Fibroblast of lung (primary cell): ENCODE data around the gene RHOXF2. TPM values are rescaled to one million over a fixed set of nuclear protein-coding genes. Genes with fewer than 3 reads are reported as not detected.
A peak's percentile ranks its signal among the peaks of the same experiment; 100 is the strongest.

Experiments used
- DNase-seq, 2 donors: peaks; one replicate each; pipeline versions ENCODE4 v3.0.0 to v3.0.0-alpha.2; 2010; ENCODE audit warnings: low read depth in 2 of 2
- H2AFZ ChIP-seq: 2 replicates; pipeline ENCODE4 v1.5.1; 2012; ENCODE audit warnings: low read length, control low read depth, inconsistent platforms
- H3K27ac ChIP-seq: 2 replicates; pipeline ENCODE4 v1.5.1; 2011; ENCODE audit warnings: low read length, control low read depth; ENCODE audit not compliant: insufficient read depth
- H3K27me3 ChIP-seq: 2 replicates; pipeline ENCODE4 v1.5.1; 2011; ENCODE audit warnings: mild to moderate bottlenecking, low read length; ENCODE audit not compliant: control insufficient read depth, insufficient read depth
- H3K36me3 ChIP-seq: 2 replicates; pipeline ENCODE4 v1.5.1; 2011; ENCODE audit warnings: low read length; ENCODE audit not compliant: control insufficient read depth, insufficient read depth
- H3K4me1 ChIP-seq: 2 replicates; pipeline ENCODE4 v1.5.1; 2011; ENCODE audit warnings: low read length; ENCODE audit not compliant: control insufficient read depth, insufficient read depth; ENCODE audit errors: extremely low read depth
- H3K4me2 ChIP-seq: 2 replicates; pipeline ENCODE4 v1.5.1; 2011; ENCODE audit warnings: low read length, control low read depth; ENCODE audit not compliant: insufficient read depth; ENCODE audit errors: extremely low read depth
- H3K4me3 ChIP-seq, 4 experiments: fragments of 200-600 bp in 1 of 4; sonication (generic) in 1 of 4; replicated peaks in 1 of 4; 2 replicates each; pipeline ENCODE4 v1.5.1; 2011 to 2016; ENCODE audit warnings: low read length in 4 of 4, low read depth in 3 of 4, mild to moderate bottlenecking in 3 of 4, control low read depth in 2 of 4, inconsistent platforms in 1 of 4, mixed read lengths in 1 of 4; ENCODE audit not compliant: insufficient read depth in 1 of 4; ENCODE audit errors: control extremely low read depth in 1 of 4
- H3K79me2 ChIP-seq: 2 replicates; pipeline ENCODE4 v1.5.1; 2012; ENCODE audit warnings: mild to moderate bottlenecking, low read length, inconsistent platforms; ENCODE audit not compliant: control insufficient read depth, insufficient read depth
- H3K9ac ChIP-seq: 2 replicates; pipeline ENCODE4 v1.5.1; 2011; ENCODE audit warnings: mild to moderate bottlenecking, low read length, control low read depth; ENCODE audit not compliant: insufficient read depth
- H3K9me3 ChIP-seq: 2 replicates; pipeline ENCODE4 v1.5.1; 2012; ENCODE audit warnings: low read depth, low read length; ENCODE audit not compliant: control insufficient read depth, insufficient read depth
- H4K20me1 ChIP-seq: 2 replicates; pipeline ENCODE4 v1.5.1; 2011; ENCODE audit warnings: low read length; ENCODE audit not compliant: control insufficient read depth, insufficient read depth; ENCODE audit errors: extremely low read depth
- EZH2 ChIP-seq: IDR thresholded peaks from 2 replicates; pipeline ENCODE4 v1.5.1; 2012; ENCODE audit warnings: low read length, control low read depth, mild to moderate bottlenecking; ENCODE audit errors: missing control alignments
- polyA plus RNA-seq, 2 donors: library from polyadenylated mRNA; depleted of rRNA in 1 of 2; stranded (reverse) in 1 of 2; unstranded in 1 of 2; fragments of >200 nt; gene quantifications; 2 replicates each; pipeline ENCODE4 v1.2.1, GENCODE V29; 2011 to 2012; ENCODE audit warnings: missing spikeins in 1 of 2
- total RNA-seq: library from RNA; depleted of rRNA; stranded (reverse); fragments of >200 nt; gene quantifications from 2 replicates; pipeline ENCODE4 v1.2.1, GENCODE V29; 2014
- TF ChIP-seq, protein P1 (sequence below), 2 donors: IDR thresholded peaks in 1 of 2; conservative IDR thresholded peaks in 1 of 2; 1 replicate in 1 of 2; 2 replicates in 1 of 2; pipeline ENCODE4 v1.5.1; 2011 to 2012; ENCODE audit warnings: low read length in 2 of 2, control low read depth in 1 of 2, inconsistent platforms in 1 of 2, low read depth in 1 of 2, mild to moderate bottlenecking in 1 of 2

RHOXF2 gene
- total and polyA plus RNA-seq, 2 donors (not counting 1 experiment from before 2014, with no cell fraction given), result not detected

DNA sequence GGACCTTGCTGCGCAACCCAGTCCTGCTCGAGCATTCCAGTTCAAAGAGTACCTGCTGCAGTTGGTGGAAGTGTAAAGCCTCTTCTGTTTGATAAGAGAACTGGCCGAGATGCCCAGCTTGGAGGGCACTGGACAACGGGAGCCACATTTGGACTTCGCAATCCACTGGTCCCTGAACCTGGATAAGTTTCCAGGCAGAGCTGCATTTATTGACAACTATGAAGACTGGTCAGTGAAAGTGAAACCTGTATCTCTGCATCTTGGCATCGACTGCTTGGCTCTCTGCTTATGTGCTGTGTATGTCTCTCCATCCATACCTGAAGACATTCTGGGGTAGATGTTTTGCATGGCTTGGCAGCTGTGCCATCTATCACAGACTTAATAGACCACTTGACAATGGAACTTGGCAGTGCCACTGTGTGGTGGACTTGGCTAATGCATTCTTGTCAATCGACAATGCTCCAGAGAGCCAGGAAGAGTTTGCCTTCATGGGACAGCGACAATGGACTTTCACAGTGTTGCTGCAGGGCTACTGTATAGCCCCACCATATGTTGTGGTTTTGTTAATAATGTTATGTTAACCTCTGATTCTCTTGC is 48.7 kb downstream of the RHOXF2 start:
- no peaks in the 10 kb centered on the region for H3K9me3 ChIP-seq
- TF ChIP-seq, protein P1, sequence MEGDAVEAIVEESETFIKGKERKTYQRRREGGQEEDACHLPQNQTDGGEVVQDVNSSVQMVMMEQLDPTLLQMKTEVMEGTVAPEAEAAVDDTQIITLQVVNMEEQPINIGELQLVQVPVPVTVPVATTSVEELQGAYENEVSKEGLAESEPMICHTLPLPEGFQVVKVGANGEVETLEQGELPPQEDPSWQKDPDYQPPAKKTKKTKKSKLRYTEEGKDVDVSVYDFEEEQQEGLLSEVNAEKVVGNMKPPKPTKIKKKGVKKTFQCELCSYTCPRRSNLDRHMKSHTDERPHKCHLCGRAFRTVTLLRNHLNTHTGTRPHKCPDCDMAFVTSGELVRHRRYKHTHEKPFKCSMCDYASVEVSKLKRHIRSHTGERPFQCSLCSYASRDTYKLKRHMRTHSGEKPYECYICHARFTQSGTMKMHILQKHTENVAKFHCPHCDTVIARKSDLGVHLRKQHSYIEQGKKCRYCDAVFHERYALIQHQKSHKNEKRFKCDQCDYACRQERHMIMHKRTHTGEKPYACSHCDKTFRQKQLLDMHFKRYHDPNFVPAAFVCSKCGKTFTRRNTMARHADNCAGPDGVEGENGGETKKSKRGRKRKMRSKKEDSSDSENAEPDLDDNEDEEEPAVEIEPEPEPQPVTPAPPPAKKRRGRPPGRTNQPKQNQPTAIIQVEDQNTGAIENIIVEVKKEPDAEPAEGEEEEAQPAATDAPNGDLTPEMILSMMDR (conservative IDR thresholded peaks at IDR 0.05 in 1 of 2, IDR thresholded peaks at IDR 0.05 in 1 of 2; ENCODE audit: low read depth in 1 of 2, low read length in 2 of 2), result no peak
- TF ChIP-seq EZH2, result no peak
- no peak overlapping the region for H2AFZ ChIP-seq
- no peaks in the 10 kb centered on the region for H3K79me2 ChIP-seq
- no peak overlapping the region for H3K4me2 ChIP-seq
- no peaks in the 10 kb centered on the region for H3K36me3 ChIP-seq
- DNase-seq, result no peak
- H3K4me1 ChIP-seq, result no peaks in the 10 kb centered on the region
- H3K9ac ChIP-seq, result no peak overlapping the region
- H3K27ac ChIP-seq, result no peak overlapping the region
- H3K27me3 ChIP-seq, result no peaks in the 10 kb centered on the region
- H3K4me3 ChIP-seq, result no peak overlapping the region
- no peaks in the 10 kb centered on the region for H4K20me1 ChIP-seq

DNA sequence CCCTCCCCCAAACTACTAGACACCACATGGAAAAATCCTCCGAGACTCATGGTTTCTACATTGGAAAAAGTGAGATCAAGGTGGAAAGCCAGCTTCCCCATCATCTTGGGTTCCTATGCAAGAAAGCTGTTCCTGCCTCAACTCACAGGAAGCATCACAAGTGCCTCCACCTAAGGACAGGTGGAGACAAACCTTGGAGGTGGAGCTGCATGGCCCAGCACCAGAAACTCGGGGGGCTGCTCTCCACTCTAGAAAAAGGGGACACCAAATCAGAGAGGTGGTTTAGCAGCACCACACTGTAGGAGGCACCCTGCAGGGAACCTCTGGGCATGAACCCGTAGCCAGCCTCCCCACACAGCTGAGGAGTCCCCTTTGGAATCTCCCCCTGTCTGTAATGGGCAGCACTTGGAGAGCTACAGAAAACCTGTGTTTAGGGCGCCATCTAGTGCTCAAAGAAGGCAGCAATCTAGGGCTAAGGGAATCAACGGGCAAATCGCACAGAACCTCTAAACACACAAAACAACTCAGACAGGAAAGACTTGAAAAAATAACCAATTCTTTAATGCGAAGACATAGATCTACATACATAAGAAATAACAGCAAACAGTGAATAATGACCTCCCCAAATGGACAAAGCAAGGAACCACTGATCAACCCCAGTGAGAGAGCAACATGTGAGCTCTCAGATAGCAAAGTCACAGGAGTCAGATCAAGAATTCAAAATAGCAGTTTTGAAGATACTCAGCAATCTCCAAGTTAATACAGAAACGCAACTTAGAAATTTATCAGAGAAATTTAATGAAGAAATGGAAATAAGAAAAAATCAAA is 55.2 kb downstream of the RHOXF2 start:
- Histone ChIP-seq H3K79me2 (no peaks in the 10 kb centered on the region), H3K4me1 (no peaks in the 10 kb centered on the region), H3K27ac (no peak overlapping the region), H3K27me3 (no peaks in the 10 kb centered on the region), H3K36me3 (no peaks in the 10 kb centered on the region), H4K20me1 (no peaks in the 10 kb centered on the region), H3K4me3 (no peak overlapping the region), H2AFZ (no peak overlapping the region), H3K9ac (no peak overlapping the region), H3K4me2 (no peak overlapping the region), H3K9me3 (no peaks in the 10 kb centered on the region)
- TF ChIP-seq, protein P1 (conservative IDR thresholded peaks at IDR 0.05 in 1 of 2, IDR thresholded peaks at IDR 0.05 in 1 of 2; ENCODE audit: low read depth in 1 of 2, low read length in 2 of 2), result peak; percentile 70 to 81
- no peak for TF ChIP-seq EZH2
- DNase-seq, result peak; percentile 33 to 57

Other genes with a start within 250 kb of the RHOXF2 start
- 4.1 and 4.6 TPM in 2 replicates for gene NKAP, start 214.9 kb upstream of the RHOXF2 start, total RNA-seq
- 4.0 and 4.1 TPM in 2 replicates for gene NKAP, start 214.9 kb upstream of the RHOXF2 start, polyA plus RNA-seq
- not detected in 2 replicates for gene RHOXF2B, start 80.9 kb upstream of the RHOXF2 start, total RNA-seq
- 0.02 TPM in 1 of 2 replicates, not detected in the other for gene RHOXF2B, start 80.9 kb upstream of the RHOXF2 start, polyA plus RNA-seq
- gene RHOXF1, start 42.7 kb upstream of the RHOXF2 start, total RNA-seq, result not detected in 2 replicates
- not detected in 2 replicates for gene RHOXF1, start 42.7 kb upstream of the RHOXF2 start, polyA plus RNA-seq
- 9.7 and 10.3 TPM in 2 replicates for gene ZBTB33, start 92.2 kb downstream of the RHOXF2 start, total RNA-seq
- 5.0 and 6.6 TPM in 2 replicates for gene ZBTB33, start 92.2 kb downstream of the RHOXF2 start, polyA plus RNA-seq
- gene TMEM255A, start 152.8 kb downstream of the RHOXF2 start, total RNA-seq, result under 0.01 TPM in 2 replicates
- gene TMEM255A, start 152.8 kb downstream of the RHOXF2 start, polyA plus RNA-seq, result 0.67 and 0.93 TPM in 2 replicates
- not detected in 2 replicates for gene ATP1B4, start 203.5 kb downstream of the RHOXF2 start, total RNA-seq
- gene ATP1B4, start 203.5 kb downstream of the RHOXF2 start, polyA plus RNA-seq, result not detected in 2 replicates